ENCODE data around the gene RIMS3. TPM values are rescaled to one million over a fixed set of nuclear protein-coding genes. Genes with fewer than 3 reads are reported as not detected.

RIMS3 gene
- total RNA-seq = 1 to 10 TPM; 4.3 to 9.7 (median 5.7) TPM
- polyA plus RNA-seq = 10 to 100 TPM in 1 of 3 donors, 1 to 10 TPM in 2; 1.2 to 13.7 (median 6.7) TPM

DNA sequence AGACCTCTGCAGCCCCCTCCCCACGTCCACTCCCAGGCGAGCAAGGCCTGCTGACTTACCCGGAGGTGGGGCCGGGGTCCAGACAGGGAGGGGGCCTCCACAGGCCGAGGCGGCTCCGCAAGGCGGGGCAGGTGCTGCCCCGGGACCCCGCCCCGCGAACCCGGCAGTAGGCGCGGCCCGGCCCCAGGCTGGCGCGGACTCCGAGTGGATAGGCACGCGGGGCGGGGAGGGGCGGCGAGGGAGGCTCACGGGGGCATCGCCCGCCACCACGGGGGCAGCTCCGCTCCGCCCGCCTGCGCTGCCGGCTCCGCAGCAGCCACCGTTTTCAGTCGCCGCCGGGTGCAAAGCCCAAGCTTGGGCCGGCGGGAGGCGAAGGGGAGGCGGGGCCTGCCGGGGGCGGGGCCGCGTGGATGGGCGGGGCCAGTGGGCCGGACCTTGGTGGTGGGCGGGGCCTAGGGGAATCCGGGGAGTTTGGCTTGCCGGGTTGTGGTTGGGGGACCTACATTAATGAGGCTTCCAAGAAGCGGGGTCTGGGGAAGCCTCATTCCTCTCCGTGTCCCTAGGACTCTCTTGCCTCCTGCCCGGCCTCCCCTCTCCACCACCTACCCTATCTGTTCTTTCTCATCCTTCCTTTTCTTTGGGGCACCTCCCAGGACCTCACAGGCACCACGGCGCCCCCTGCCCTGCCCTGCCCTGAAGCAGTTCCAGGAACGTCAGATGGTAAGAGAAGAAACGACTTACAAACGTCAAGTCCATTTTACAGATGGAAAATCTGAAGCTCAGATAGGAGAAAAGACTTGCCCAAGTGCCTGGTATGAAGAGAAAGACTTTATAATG is at the start of gene RIMS3:
Gene RIMS3, minus strand, starts transcription at position 348 of the 837 bp plus-strand sequence. CDS start 23,757 bp downstream, outside the sequence.
- peak; percentile 89 for DNase-seq
- Histone ChIP-seq H3K4me1 (peaks cover 0 to 26% (median 26%) of the 10 kb centered on the region in 4 donors), H3K27me3 (no peaks in the 10 kb centered on the region), H3K4me3 (peak within 1 kb of the TSS; percentile 42 to 77 (median 64)), H3K36me3 (no peaks in the 10 kb centered on the region), H3K9me3 (no peaks in the 10 kb centered on the region), H3K27ac (peak within 1 kb of the TSS; percentile 50 to 71 (median 62))
- TF ChIP-seq EP300 (IDR thresholded peaks at IDR 0.05) (no peak), POLR2A (IDR thresholded peaks at IDR 0.05) (no peak), POLR2AphosphoS5 (IDR thresholded peaks at IDR 0.05) (peak in 2 of 4 donors; percentile 10 to 12)
- TF ChIP-seq, protein P1, sequence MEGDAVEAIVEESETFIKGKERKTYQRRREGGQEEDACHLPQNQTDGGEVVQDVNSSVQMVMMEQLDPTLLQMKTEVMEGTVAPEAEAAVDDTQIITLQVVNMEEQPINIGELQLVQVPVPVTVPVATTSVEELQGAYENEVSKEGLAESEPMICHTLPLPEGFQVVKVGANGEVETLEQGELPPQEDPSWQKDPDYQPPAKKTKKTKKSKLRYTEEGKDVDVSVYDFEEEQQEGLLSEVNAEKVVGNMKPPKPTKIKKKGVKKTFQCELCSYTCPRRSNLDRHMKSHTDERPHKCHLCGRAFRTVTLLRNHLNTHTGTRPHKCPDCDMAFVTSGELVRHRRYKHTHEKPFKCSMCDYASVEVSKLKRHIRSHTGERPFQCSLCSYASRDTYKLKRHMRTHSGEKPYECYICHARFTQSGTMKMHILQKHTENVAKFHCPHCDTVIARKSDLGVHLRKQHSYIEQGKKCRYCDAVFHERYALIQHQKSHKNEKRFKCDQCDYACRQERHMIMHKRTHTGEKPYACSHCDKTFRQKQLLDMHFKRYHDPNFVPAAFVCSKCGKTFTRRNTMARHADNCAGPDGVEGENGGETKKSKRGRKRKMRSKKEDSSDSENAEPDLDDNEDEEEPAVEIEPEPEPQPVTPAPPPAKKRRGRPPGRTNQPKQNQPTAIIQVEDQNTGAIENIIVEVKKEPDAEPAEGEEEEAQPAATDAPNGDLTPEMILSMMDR (IDR thresholded peaks at IDR 0.05) = no peak
- WGBS, 2 donors = 1% methylated on average over 59 of the region's 59 CpGs
- intact Hi-C loops (cut with DNase I) = loop anchor here (5.0 kb wide), 3 partner anchors 33 to 187 kb away; no protein-coding TSS in a partner anchor

DNA sequence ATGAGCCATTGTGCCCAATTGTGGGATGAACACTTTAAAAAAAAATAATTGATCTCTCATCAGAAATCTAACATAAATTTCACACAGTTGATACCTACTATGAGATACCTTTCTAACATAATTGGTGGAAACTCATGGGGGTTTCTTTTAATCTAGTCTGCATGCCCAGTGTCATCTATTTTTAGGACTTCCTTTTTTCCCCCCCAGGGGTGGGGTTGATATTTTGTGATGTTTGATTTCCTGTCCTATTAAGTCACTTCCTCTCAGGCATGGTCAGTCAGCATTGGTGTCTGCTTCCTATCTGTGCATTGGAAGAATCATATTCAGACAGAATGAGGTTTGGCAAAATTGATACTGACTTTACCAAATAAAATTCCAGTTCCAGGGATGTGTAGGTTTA is 47.5 kb upstream of the RIMS3 start:
- Histone ChIP-seq H3K27ac (peak overlapping the region; percentile 74 to 85 (median 78)), H3K9me3 (no peaks in the 10 kb centered on the region), H3K4me3 (no peak overlapping the region), H3K36me3 (no peaks in the 10 kb centered on the region), H3K27me3 (no peaks in the 10 kb centered on the region), H3K4me1 (peaks cover 0 to 85% (median 67%) of the 10 kb centered on the region in 4 donors)
- no peak for DNase-seq
- TF ChIP-seq POLR2A (IDR thresholded peaks at IDR 0.05) (no peak), POLR2AphosphoS5 (IDR thresholded peaks at IDR 0.05) (no peak), EP300 (IDR thresholded peaks at IDR 0.05) (no peak)
- TF ChIP-seq, protein P1 (IDR thresholded peaks at IDR 0.05) = no peak
- intact Hi-C loops (cut with DNase I) = no loop called here

DNA sequence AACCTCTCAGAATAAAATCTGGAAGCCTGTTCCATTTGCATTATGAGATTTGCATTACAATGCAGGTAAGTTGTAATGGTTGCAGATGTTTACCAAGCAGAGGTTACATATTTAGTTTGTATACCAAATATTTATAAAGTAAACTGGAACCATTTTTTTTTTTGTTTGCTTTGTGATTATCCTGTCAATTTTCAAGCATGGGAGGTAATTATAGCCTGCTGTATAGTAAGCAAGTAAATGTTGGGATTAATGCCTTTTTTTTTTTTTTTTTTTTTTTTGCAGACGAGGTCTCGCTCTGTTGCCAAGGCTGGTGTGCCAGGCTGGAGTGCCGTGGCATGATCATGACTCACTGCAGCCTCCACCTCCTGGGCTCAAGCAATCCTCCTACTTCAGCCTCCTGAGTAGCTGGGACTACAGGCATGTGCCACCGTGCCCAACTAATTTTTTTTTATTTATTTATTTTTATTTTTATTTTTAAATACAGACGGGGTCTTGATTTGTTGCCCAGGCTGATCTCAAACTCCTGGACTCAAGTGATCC is 47.0 kb upstream of the RIMS3 start:
- DNase-seq = no peak
- Histone ChIP-seq H3K27ac (peak overlapping the region; percentile 74 to 85 (median 78)), H3K4me3 (no peak overlapping the region), H3K27me3 (no peaks in the 10 kb centered on the region), H3K4me1 (peaks cover 0 to 81% (median 63%) of the 10 kb centered on the region in 4 donors), H3K36me3 (no peaks in the 10 kb centered on the region), H3K9me3 (no peaks in the 10 kb centered on the region)
- TF ChIP-seq, protein P1 (IDR thresholded peaks at IDR 0.05) = no peak
- TF ChIP-seq EP300 (IDR thresholded peaks at IDR 0.05) (no peak), POLR2A (IDR thresholded peaks at IDR 0.05) (no peak), POLR2AphosphoS5 (IDR thresholded peaks at IDR 0.05) (no peak)
- WGBS, 2 donors = 46 to 70% methylated on average over 5 of the region's 5 CpGs
- intact Hi-C loops (cut with DNase I) = no loop called here

DNA sequence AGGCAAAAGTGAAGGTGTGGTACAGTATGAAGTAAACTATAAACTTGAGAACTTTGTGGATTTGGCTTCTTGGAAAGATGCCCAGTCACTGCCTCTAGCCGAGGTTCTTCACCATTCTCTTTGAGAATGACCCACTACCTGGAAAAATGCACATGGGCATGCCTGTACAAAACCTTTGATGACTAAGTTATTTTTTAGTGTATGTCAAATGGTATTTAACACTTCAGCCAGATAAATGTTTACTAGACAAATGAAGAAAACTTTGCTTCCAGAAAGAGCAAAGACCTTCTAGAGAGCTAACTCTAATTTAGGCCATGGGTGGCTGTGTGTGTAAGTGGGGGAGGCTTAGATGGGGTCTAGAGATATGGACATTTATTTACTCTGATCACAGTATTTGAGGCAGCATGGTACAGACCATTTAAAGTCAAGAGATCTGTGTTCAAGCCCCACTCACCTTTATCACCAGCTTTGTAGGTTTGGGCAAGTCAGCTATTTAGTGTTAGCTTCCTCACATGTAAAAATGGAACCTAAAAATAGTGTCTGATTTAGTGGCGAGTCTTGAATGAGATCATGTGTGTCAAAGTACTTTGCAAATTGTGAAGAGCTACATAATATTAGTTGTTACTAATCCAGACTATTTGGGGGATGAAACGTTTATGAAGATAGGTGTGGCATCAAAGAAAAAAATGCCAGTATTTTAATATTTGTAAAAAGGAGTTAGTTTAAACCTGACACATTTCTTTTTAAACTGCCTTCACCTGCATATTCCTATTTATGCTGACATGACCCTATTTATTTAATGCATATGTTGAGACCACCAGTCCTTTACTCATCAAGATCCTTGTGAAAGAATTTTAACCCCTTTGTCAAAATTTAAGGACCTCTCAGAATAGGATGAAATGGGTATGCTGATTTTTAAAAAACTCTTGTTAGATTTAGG is 46.3 kb upstream of the RIMS3 start:
- Histone ChIP-seq H3K4me3 (peak overlapping the region in 3 of 4 donors; percentile 46 to 55 (median 52)), H3K27me3 (no peaks in the 10 kb centered on the region), H3K9me3 (no peaks in the 10 kb centered on the region), H3K4me1 (peaks cover 0 to 74% (median 60%) of the 10 kb centered on the region in 4 donors), H3K27ac (peak overlapping the region; percentile 74 to 85 (median 78)), H3K36me3 (no peaks in the 10 kb centered on the region)
- no peak for DNase-seq
- TF ChIP-seq EP300 (IDR thresholded peaks at IDR 0.05) = no peak
- TF ChIP-seq POLR2AphosphoS5 (IDR thresholded peaks at IDR 0.05) = no peak
- no peak for TF ChIP-seq POLR2A (IDR thresholded peaks at IDR 0.05)
- TF ChIP-seq, protein P1 (IDR thresholded peaks at IDR 0.05) = no peak
- WGBS, 2 donors = 8 to 12% methylated on average over 3 of the region's 3 CpGs
- intact Hi-C loops (cut with DNase I) = no loop called here

All from sigmoid colon (tissue), 7 donors.